G401 (cell line): ENCODE measurements around the gene ARHGEF3. TPM values are rescaled to one million over a fixed set of nuclear protein-coding genes. Genes with fewer than 3 reads are reported as not detected.
"Not testable (repeated sequence)": the region's sequence is repeated elsewhere in the genome, so short reads cannot be mapped to it uniquely, and the experiment has no call there.

Experiments used
- DNase-seq: peaks from one replicate; pipeline ENCODE4 v3.0.0-alpha.2; 2015; ENCODE audit warnings: low spot score
- in situ Hi-C: cut with HindIII; loops from 2 replicates; pipeline ENCODE4 v1.10.0; 2016; ENCODE audit warnings: low sequenced_read_pairs, mixed read lengths
- total RNA-seq: library from RNA; depleted of rRNA; stranded (reverse); fragments of >200 nt; shearing (Covaris generic); gene quantifications from 2 replicates; pipeline ENCODE4 v1.2.3, GENCODE V29; 2014

ARHGEF3 gene
- total RNA-seq, 1 experiment from 2014 or later, result 13.8 TPM

GRCh38 chr3:56780936-56781335 is 20.8 kb downstream of the ARHGEF3 start:
- peak; percentile 87 for DNase-seq
- in situ Hi-C loops, result no loop called here

- in situ Hi-C loops, result no loop called here
- DNase-seq, result no peak
Observed at GRCh38 chr3:56778893-56779292, 22.9 kb downstream of the ARHGEF3 start.

GRCh38 chr3:56776556-56776950 is 25.2 kb downstream of the ARHGEF3 start:
- DNase-seq, result peak; percentile 74
- in situ Hi-C loops, result no loop called here

- peak; percentile 62 for DNase-seq
- in situ Hi-C loops, result no loop called here
Observed at GRCh38 chr3:56775838-56776555, 25.8 kb downstream of the ARHGEF3 start.

GRCh38 chr3:56775445-56775837 is 26.3 kb downstream of the ARHGEF3 start:
- in situ Hi-C loops, result no loop called here
- DNase-seq, result peak; percentile 79

GRCh38 chr3:56773986-56774385 is 27.8 kb downstream of the ARHGEF3 start:
- DNase-seq, result peak; percentile 52
- in situ Hi-C loops, result no loop called here

- in situ Hi-C loops, result no loop called here
- DNase-seq, result peak; percentile 44
Observed at GRCh38 chr3:56772952-56773938, 28.5 kb downstream of the ARHGEF3 start.

GRCh38 chr3:56771376-56771775 is 30.4 kb downstream of the ARHGEF3 start:
- in situ Hi-C loops, result no loop called here
- peak; percentile 86 for DNase-seq

- in situ Hi-C loops, result no loop called here
- peak; percentile 77 for DNase-seq
Observed at GRCh38 chr3:56769116-56769707, 32.5 kb downstream of the ARHGEF3 start.

GRCh38 chr3:56764904-56765547 is 36.7 kb downstream of the ARHGEF3 start:
- in situ Hi-C loops, result no loop called here
- DNase-seq, result no peak

- DNase-seq, result no peak
Observed at GRCh38 chr3:56764184-56764583, 37.6 kb downstream of the ARHGEF3 start.

GRCh38 chr3:56763233-56763632 is 38.5 kb downstream of the ARHGEF3 start:
- no peak for DNase-seq
- in situ Hi-C loops, result no loop called here

More at GRCh38 chr3:56764184-56764583, 37.6 kb downstream of the ARHGEF3 start:
- in situ Hi-C loops, result no loop called here

GRCh38 chr3:56762718-56763117 is 39.0 kb downstream of the ARHGEF3 start:
- in situ Hi-C loops, result no loop called here
- DNase-seq, result no peak

GRCh38 chr3:56761887-56762651 is 39.7 kb downstream of the ARHGEF3 start:
- in situ Hi-C loops, result no loop called here

GRCh38 chr3:56761023-56761422 is 40.7 kb downstream of the ARHGEF3 start:
- DNase-seq, result no peak
- in situ Hi-C loops, result no loop called here

More at GRCh38 chr3:56761887-56762651, 39.7 kb downstream of the ARHGEF3 start:
- DNase-seq, result peak; percentile 64

- DNase-seq, result no peak
- in situ Hi-C loops, result no loop called here
Observed at GRCh38 chr3:56759532-56759931, 42.2 kb downstream of the ARHGEF3 start.

- in situ Hi-C loops, result no loop called here
- DNase-seq, result no peak
Observed at GRCh38 chr3:56758539-56758981, 43.2 kb downstream of the ARHGEF3 start.

GRCh38 chr3:56758042-56758441 is 43.7 kb downstream of the ARHGEF3 start:
- DNase-seq, in situ Hi-C loops: not testable (repeated sequence)
